IMR-90 (cell line): ENCODE results near the gene TTLL9. TPM values are rescaled to one million over a fixed set of nuclear protein-coding genes. Genes with fewer than 3 reads are reported as not detected.

ENCODE experiments used
- ATAC-seq: fragments of 200-7000 bp; cut with Tn5 transposase; 2 replicates; pipeline ENCODE4 v1.9.1; 2020; ENCODE audit warnings: low read depth, mild to moderate bottlenecking, moderate library complexity
- BruUV-seq: library from RNA; stranded (reverse); fragments of 400-500 nt; replicated peaks from 2 replicates; lab custom pipeline; 2021; lab: Mats Ljungman, UMichigan
- CTCF ChIA-PET: fragments of 300-600 bp; formaldehyde crosslinking; extraction: SDS; loops from one replicate; lab custom pipeline; 2021; ENCODE audit warnings: antibody characterized with exemption; lab: Yijun Ruan, JAX
- POLR2A ChIA-PET: fragments of 300-600 bp; sonication (Branson Sonifier 250); formaldehyde crosslinking; loops from one replicate; lab custom pipeline; 2022; ENCODE audit warnings: antibody characterized with exemption; ENCODE audit not compliant: unreplicated experiment; lab: Charles Lee
- DNase-seq: peaks from one replicate; pipeline ENCODE4 v3.0.0; 2013
- H2AFZ ChIP-seq: replicated peaks from 2 replicates; pipeline ENCODE3; 2013; ENCODE audit warnings: low read length, mild to moderate bottlenecking; ENCODE audit not compliant: poor library complexity
- H2AK5ac ChIP-seq: 2 replicates; pipeline ENCODE4 v1.6.1; 2013; ENCODE audit warnings: low read depth, low read length, inconsistent platforms
- H2AK9ac ChIP-seq: replicated peaks from 2 replicates; pipeline ENCODE3; 2013; ENCODE audit warnings: mild to moderate bottlenecking, low read depth, low read length, moderate library complexity; ENCODE audit not compliant: poor library complexity
- H2BK120ac ChIP-seq: 2 replicates; pipeline ENCODE4 v1.6.1; 2013; ENCODE audit warnings: low read depth, low read length, inconsistent platforms
- H2BK15ac ChIP-seq: 3 replicates; pipeline ENCODE4 v1.6.1; 2013; ENCODE audit warnings: low read depth, low read length, inconsistent platforms
- H2BK20ac ChIP-seq: 2 replicates; pipeline ENCODE4 v1.6.1; 2013; ENCODE audit warnings: low read depth, mild to moderate bottlenecking, inconsistent platforms, low read length, moderate library complexity
- H2BK5ac ChIP-seq: 2 replicates; pipeline ENCODE4 v1.6.1; 2013; ENCODE audit warnings: mild to moderate bottlenecking, low read depth, low read length, inconsistent platforms; ENCODE audit not compliant: poor library complexity, severe bottlenecking
- H3K14ac ChIP-seq: replicated peaks from 2 replicates; pipeline ENCODE4 v1.6.1; 2013; ENCODE audit warnings: low read depth, low read length, inconsistent platforms
- H3K18ac ChIP-seq: 2 replicates; pipeline ENCODE4 v1.6.1; 2013; ENCODE audit warnings: low read depth, low read length, control low read depth
- H3K23ac ChIP-seq: 2 replicates; pipeline ENCODE4 v1.6.1; 2013; ENCODE audit warnings: low read depth, low read length, inconsistent platforms
- H3K27ac ChIP-seq: 2 replicates; pipeline ENCODE4 v1.5.1; 2013; ENCODE audit warnings: mild to moderate bottlenecking, control low read depth, low read length; ENCODE audit not compliant: insufficient read depth
- H3K27me3 ChIP-seq: 2 replicates; pipeline ENCODE4 v1.6.1; 2013; ENCODE audit warnings: low read length; ENCODE audit not compliant: control insufficient read depth, insufficient read depth
- H3K36me3 ChIP-seq: 2 replicates; pipeline ENCODE4 v1.6.1; 2013; ENCODE audit warnings: low read length, mixed read lengths; ENCODE audit not compliant: control insufficient read depth, insufficient read depth
- H3K4ac ChIP-seq: 2 replicates; pipeline ENCODE4 v1.6.1; 2013; ENCODE audit warnings: low read depth, low read length, inconsistent platforms
- H3K4me1 ChIP-seq: 2 replicates; pipeline ENCODE4 v1.6.1; 2013; ENCODE audit warnings: low read length, mixed read lengths; ENCODE audit not compliant: control insufficient read depth, insufficient read depth
- H3K4me2 ChIP-seq: 2 replicates; pipeline ENCODE4 v1.6.1; 2013; ENCODE audit warnings: low read depth, mild to moderate bottlenecking, control low read depth, low read length, moderate library complexity
- H3K4me3 ChIP-seq: 2 replicates; pipeline ENCODE4 v1.5.1; 2013; ENCODE audit warnings: low read depth, mild to moderate bottlenecking, control low read depth, low read length, moderate library complexity; ENCODE audit not compliant: insufficient read depth
- H3K56ac ChIP-seq: 2 replicates; pipeline ENCODE4 v1.6.1; 2013; ENCODE audit warnings: low read length, inconsistent platforms; ENCODE audit not compliant: insufficient read depth; ENCODE audit errors: extremely low read depth
- H3K79me1 ChIP-seq, 2 experiments: 2 replicates each; pipeline ENCODE4 v1.6.1; 2013; ENCODE audit warnings: low read length in 2 of 2, inconsistent platforms in 1 of 2, low read depth in 1 of 2
- H3K9ac ChIP-seq: 2 replicates; pipeline ENCODE4 v1.6.1; 2013; ENCODE audit warnings: low read depth, low read length, control low read depth
- H3K9me1 ChIP-seq: 2 replicates; pipeline ENCODE4 v1.6.1; 2013; ENCODE audit warnings: low read length, inconsistent platforms; ENCODE audit not compliant: insufficient read depth
- H3K9me3 ChIP-seq: 2 replicates; pipeline ENCODE4 v1.6.1; 2013; ENCODE audit warnings: low read length; ENCODE audit not compliant: control insufficient read depth, insufficient read depth
- H4K20me1 ChIP-seq: 2 replicates; pipeline ENCODE4 v1.6.1; 2013; ENCODE audit warnings: low read length, inconsistent platforms; ENCODE audit not compliant: insufficient read depth
- H4K5ac ChIP-seq: 2 replicates; pipeline ENCODE4 v1.6.1; 2013; ENCODE audit warnings: mild to moderate bottlenecking, low read depth, low read length, control low read depth
- H4K8ac ChIP-seq, 2 experiments: 2 replicates each; pipeline ENCODE4 v1.6.1; 2013; ENCODE audit warnings: low read depth in 2 of 2, low read length in 2 of 2, control low read depth in 1 of 2, inconsistent platforms in 1 of 2
- H4K91ac ChIP-seq: 2 replicates; pipeline ENCODE4 v1.6.1; 2013; ENCODE audit warnings: low read depth, low read length, inconsistent platforms; ENCODE audit not compliant: insufficient read depth
- BHLHE40 ChIP-seq: fragments of 150-350 bp; IDR thresholded peaks from 2 replicates; pipeline ENCODE4 v1.6.1; 2016; ENCODE audit warnings: mild to moderate bottlenecking, low read depth, low read length
- CEBPB ChIP-seq: IDR thresholded peaks from 2 replicates; pipeline ENCODE4 v1.6.1; 2012; ENCODE audit warnings: low read depth, low read length, improper control_type of control experiment
- CHD1 ChIP-seq: IDR thresholded peaks from 2 replicates; pipeline ENCODE4 v1.6.1; 2012; ENCODE audit warnings: low read depth, low read length, improper control_type of control experiment
- FOS ChIP-seq: fragments of 150-350 bp; IDR thresholded peaks from 2 replicates; pipeline ENCODE4 v1.6.1; 2016; ENCODE audit warnings: low read depth, low read length
- MAFK ChIP-seq: IDR thresholded peaks from 2 replicates; pipeline ENCODE4 v1.6.1; 2012; ENCODE audit warnings: low read depth, low read length, improper control_type of control experiment
- MAZ ChIP-seq: IDR thresholded peaks from 2 replicates; pipeline ENCODE4 v1.6.1; 2012; ENCODE audit warnings: low read depth, mild to moderate bottlenecking, low read length, improper control_type of control experiment, moderate library complexity, borderline replicate concordance
- MXI1 ChIP-seq: IDR thresholded peaks from 2 replicates; pipeline ENCODE4 v1.6.1; 2012; ENCODE audit warnings: low read depth, mild to moderate bottlenecking, low read length, moderate library complexity, borderline replicate concordance
- NFE2L2 ChIP-seq: fragments of 150-350 bp; IDR thresholded peaks from 2 replicates; pipeline ENCODE4 v1.6.1; 2016; ENCODE audit warnings: low read depth, mild to moderate bottlenecking, low read length
- POLR2A ChIP-seq: IDR thresholded peaks from 2 replicates; pipeline ENCODE4 v1.6.1; 2012; ENCODE audit warnings: mild to moderate bottlenecking, low read depth, low read length
- RAD21 ChIP-seq: IDR thresholded peaks from 2 replicates; pipeline ENCODE4 v1.6.1; 2012; ENCODE audit warnings: low read length, improper control_type of control experiment
- RCOR1 ChIP-seq: IDR thresholded peaks from 2 replicates; pipeline ENCODE4 v1.6.1; 2012; ENCODE audit warnings: mild to moderate bottlenecking, low read length, improper control_type of control experiment; ENCODE audit not compliant: insufficient replicate concordance
- RFX5 ChIP-seq: IDR thresholded peaks from 2 replicates; pipeline ENCODE4 v1.8.0; 2012; ENCODE audit warnings: low read depth, mild to moderate bottlenecking, low read length, moderate library complexity
- SMC3 ChIP-seq: fragments of 150-350 bp; IDR thresholded peaks from 2 replicates; pipeline ENCODE4 v1.6.1; 2016; ENCODE audit warnings: low read depth, mild to moderate bottlenecking, antibody characterized with exemption, low read length, moderate library complexity
- WGBS, 2 experiments: methylation state at CpG; one replicate each; pipeline versions ENCODE4 v1.1.5 to v1.1.7; 2013; ENCODE audit warnings: missing lambda C conversion rate in 2 of 2; ENCODE audit not compliant: insufficient read length in 1 of 2; ENCODE audit errors: extremely low coverage in 2 of 2; 5-methylcytosine and 5-hydroxymethylcytosine counted together
- dilution Hi-C: fragments of 300-500 bp; cut with HindIII; formaldehyde crosslinking; loops from one replicate; pipeline ENCODE4 v1.14.3; 2018; ENCODE audit warnings: low sequenced_read_pairs; ENCODE audit not compliant: unreplicated experiment
- in situ Hi-C: fragments of 300-500 bp; cut with MboI; formaldehyde crosslinking; loops from 3 replicates; pipeline ENCODE4 v1.14.3; 2019; ENCODE audit warnings: low sequenced_read_pairs, inconsistent platforms, mixed read lengths
- intact Hi-C: fragments of 100-400 bp; cut with micrococcal nuclease; formaldehyde crosslinking; loops from 2 replicates; pipeline ENCODE4 v1.10.0; 2022
- polyA plus RNA-seq, 3 experiments: library from polyadenylated mRNA; depleted of rRNA; stranded (reverse); fragments of >200 nt; gene quantifications; 2 replicates each; pipeline ENCODE4 v1.2.3, GENCODE V29; 2012; ENCODE audit warnings: low replicate concordance in 1 of 3
- total RNA-seq: library from RNA; depleted of rRNA; stranded (reverse); fragments of >200 nt; gene quantifications from 2 replicates; pipeline ENCODE4 v1.2.3, GENCODE V29; 2012
- TF ChIP-seq, protein P1 (sequence below): conservative IDR thresholded peaks from 2 replicates; pipeline ENCODE4 v1.5.1; 2012; ENCODE audit warnings: mild to moderate bottlenecking, low read depth, low read length, improper control_type of control experiment
- TF ChIP-seq, protein P2 (sequence below): fragments of 150-350 bp; IDR thresholded peaks from 2 replicates; pipeline ENCODE4 v1.6.1; 2017; ENCODE audit warnings: mild to moderate bottlenecking, antibody characterized with exemption, low read length, low read depth
- TF ChIP-seq, protein P3 (sequence below): fragments of 150-350 bp; IDR thresholded peaks from 2 replicates; pipeline ENCODE4 v1.6.1; 2016; ENCODE audit warnings: low read depth, mild to moderate bottlenecking, low read length, moderate library complexity, borderline replicate concordance

TTLL9 gene
- total and polyA plus RNA-seq, 2 of the 4 experiments (the other 2 are of a cell fraction) = not detected

DNA sequence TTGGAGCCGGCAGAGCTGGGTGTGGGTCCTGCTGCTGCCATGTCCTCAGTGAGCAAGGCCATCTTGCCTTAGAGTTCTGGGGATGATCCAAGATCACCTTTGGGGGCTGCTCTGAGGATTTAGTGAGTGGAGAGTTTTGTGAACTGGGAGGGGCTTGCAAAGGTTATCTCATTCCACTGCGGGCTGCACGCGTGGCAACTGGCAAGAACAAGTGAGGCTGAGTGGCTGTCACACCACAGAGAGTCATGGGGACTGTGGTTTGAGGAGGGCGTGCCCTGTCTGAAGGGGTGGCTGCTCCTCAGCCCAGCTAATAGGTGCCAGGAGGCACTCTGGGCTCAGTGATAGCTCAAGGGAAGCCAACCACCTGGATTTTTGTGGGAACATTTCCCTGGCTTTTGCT, 37.6 kb downstream of the TTLL9 start:
- ChIA-PET CTCF (no interaction called here), POLR2A (no interaction called here)
- no peak overlapping the region for H3K27ac ChIP-seq
- H3K4ac ChIP-seq = no peak overlapping the region
- peaks cover 21% of the 10 kb centered on the region for H3K27me3 ChIP-seq
- no peak for DNase-seq
- no TSS peak for BruUV-seq
- no peak overlapping the region for H4K5ac ChIP-seq
- H2BK120ac ChIP-seq = no peak overlapping the region
- H4K91ac ChIP-seq = no peak overlapping the region
- no peaks in the 10 kb centered on the region for H4K20me1 ChIP-seq
- H3K18ac ChIP-seq = no peak overlapping the region
- WGBS, 2 experiments = 50% methylated on average over 3 of the region's 5 CpGs; no CpG with 5 or more reads in 1 of the 2 experiments
- H3K23ac ChIP-seq = no peak overlapping the region
- H2BK15ac ChIP-seq = no peak overlapping the region
- H3K4me1 ChIP-seq = no peaks in the 10 kb centered on the region
- no peak overlapping the region for H3K9ac ChIP-seq
- H3K14ac ChIP-seq = no peak overlapping the region
- intact Hi-C loops = no loop called here
- H3K4me3 ChIP-seq = no peak overlapping the region
- no peak overlapping the region for H2BK5ac ChIP-seq
- TF ChIP-seq MAFK (no peak), RCOR1 (no peak), RFX5 (no peak), CHD1 (no peak), POLR2A (no peak), SMC3 (no peak), MXI1 (no peak), MAZ (no peak), CEBPB (no peak), BHLHE40 (no peak), RAD21 (no peak), NFE2L2 (no peak), FOS (no peak)
- TF ChIP-seq, protein P1, sequence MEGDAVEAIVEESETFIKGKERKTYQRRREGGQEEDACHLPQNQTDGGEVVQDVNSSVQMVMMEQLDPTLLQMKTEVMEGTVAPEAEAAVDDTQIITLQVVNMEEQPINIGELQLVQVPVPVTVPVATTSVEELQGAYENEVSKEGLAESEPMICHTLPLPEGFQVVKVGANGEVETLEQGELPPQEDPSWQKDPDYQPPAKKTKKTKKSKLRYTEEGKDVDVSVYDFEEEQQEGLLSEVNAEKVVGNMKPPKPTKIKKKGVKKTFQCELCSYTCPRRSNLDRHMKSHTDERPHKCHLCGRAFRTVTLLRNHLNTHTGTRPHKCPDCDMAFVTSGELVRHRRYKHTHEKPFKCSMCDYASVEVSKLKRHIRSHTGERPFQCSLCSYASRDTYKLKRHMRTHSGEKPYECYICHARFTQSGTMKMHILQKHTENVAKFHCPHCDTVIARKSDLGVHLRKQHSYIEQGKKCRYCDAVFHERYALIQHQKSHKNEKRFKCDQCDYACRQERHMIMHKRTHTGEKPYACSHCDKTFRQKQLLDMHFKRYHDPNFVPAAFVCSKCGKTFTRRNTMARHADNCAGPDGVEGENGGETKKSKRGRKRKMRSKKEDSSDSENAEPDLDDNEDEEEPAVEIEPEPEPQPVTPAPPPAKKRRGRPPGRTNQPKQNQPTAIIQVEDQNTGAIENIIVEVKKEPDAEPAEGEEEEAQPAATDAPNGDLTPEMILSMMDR = no peak
- TF ChIP-seq, protein P2, sequence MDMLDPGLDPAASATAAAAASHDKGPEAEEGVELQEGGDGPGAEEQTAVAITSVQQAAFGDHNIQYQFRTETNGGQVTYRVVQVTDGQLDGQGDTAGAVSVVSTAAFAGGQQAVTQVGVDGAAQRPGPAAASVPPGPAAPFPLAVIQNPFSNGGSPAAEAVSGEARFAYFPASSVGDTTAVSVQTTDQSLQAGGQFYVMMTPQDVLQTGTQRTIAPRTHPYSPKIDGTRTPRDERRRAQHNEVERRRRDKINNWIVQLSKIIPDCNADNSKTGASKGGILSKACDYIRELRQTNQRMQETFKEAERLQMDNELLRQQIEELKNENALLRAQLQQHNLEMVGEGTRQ = no peak
- TF ChIP-seq, protein P3, sequence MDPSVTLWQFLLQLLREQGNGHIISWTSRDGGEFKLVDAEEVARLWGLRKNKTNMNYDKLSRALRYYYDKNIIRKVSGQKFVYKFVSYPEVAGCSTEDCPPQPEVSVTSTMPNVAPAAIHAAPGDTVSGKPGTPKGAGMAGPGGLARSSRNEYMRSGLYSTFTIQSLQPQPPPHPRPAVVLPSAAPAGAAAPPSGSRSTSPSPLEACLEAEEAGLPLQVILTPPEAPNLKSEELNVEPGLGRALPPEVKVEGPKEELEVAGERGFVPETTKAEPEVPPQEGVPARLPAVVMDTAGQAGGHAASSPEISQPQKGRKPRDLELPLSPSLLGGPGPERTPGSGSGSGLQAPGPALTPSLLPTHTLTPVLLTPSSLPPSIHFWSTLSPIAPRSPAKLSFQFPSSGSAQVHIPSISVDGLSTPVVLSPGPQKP = no peak
- H3K79me1 ChIP-seq = no peaks in the 10 kb centered on the region
- no peaks in the 10 kb centered on the region for H3K9me3 ChIP-seq
- dilution Hi-C loops = no loop called here
- H4K8ac ChIP-seq = no peak overlapping the region
- no peaks in the 10 kb centered on the region for H3K36me3 ChIP-seq
- H2AK9ac ChIP-seq = no peak overlapping the region
- H2AFZ ChIP-seq = no peak overlapping the region
- no peak overlapping the region for H3K56ac ChIP-seq
- in situ Hi-C loops = no loop called here
- H2BK20ac ChIP-seq = no peak overlapping the region
- no peaks in the 10 kb centered on the region; the same call in 1 of the 2 replicates for H3K9me1 ChIP-seq
- H3K4me2 ChIP-seq = no peak overlapping the region
- no peak for ATAC-seq
- no peak overlapping the region for H2AK5ac ChIP-seq
